ENCODE data around the gene DOCK4.

DOCK4 gene

GRCh38 chr7:111718886-111719285 is 487.3 kb downstream of the DOCK4 start:
- Histone ChIP-seq H3K9me3 (ENCODE audit: insufficient read depth, low read length) (peaks cover 5% of the 10 kb centered on the region; the same call in 1 of the 2 replicates), H3K9ac (ENCODE audit: low read length) (no peak overlapping the region), H3K4me2 (ENCODE audit: low read depth, low read length, poor library complexity, severe bottlenecking) (no peak overlapping the region), H3K27ac (ENCODE audit: low read depth, low read length) (no peak overlapping the region), H4K20me1 (ENCODE audit: low read depth, low read length) (no peaks in the 10 kb centered on the region), H3K79me2 (ENCODE audit: insufficient read depth, low read length) (no peaks in the 10 kb centered on the region), H3K36me3 (ENCODE audit: low read length) (no peaks in the 10 kb centered on the region), H3K4me3 (ENCODE audit: insufficient read depth, low read length, poor library complexity, severe bottlenecking) (no peak overlapping the region), H2AFZ (ENCODE audit: low read depth, low read length, severe bottlenecking) (no peak overlapping the region), H3K9me2 (replicated peaks; ENCODE audit: insufficient read depth, low read length) (no peaks in the 10 kb centered on the region), H3F3A (ENCODE audit: insufficient read depth) (no peaks in the 10 kb centered on the region), H3K27me3 (ENCODE audit: low read length) (no peaks in the 10 kb centered on the region)
- TF ChIP-seq CTCF (IDR thresholded peaks at IDR 0.05; ENCODE audit: insufficient read depth, low read length, poor library complexity, severe bottlenecking), result no peak
- no peak for TF ChIP-seq EZH2phosphoT487 (conservative IDR thresholded peaks at IDR 0.05; ENCODE audit: low read length)

GRCh38 chr7:111711426-111712065 is 494.7 kb downstream of the DOCK4 start:
- no peaks in the 10 kb centered on the region for H3K27me3 ChIP-seq (ENCODE audit: low read length)
- no peak overlapping the region for H3K4me3 ChIP-seq (ENCODE audit: insufficient read depth, low read length, poor library complexity, severe bottlenecking)
- no peaks in the 10 kb centered on the region for H3K9me2 ChIP-seq (replicated peaks; ENCODE audit: insufficient read depth, low read length)
- no peaks in the 10 kb centered on the region for H3K36me3 ChIP-seq (ENCODE audit: low read length)
- no peaks in the 10 kb centered on the region for H3F3A ChIP-seq (ENCODE audit: insufficient read depth)
- H3K9ac ChIP-seq (ENCODE audit: low read length), result no peak overlapping the region
- no peak for TF ChIP-seq CTCF (IDR thresholded peaks at IDR 0.05; ENCODE audit: insufficient read depth, low read length, poor library complexity, severe bottlenecking)
- no peak overlapping the region for H2AFZ ChIP-seq (ENCODE audit: low read depth, low read length, severe bottlenecking)
- no peaks in the 10 kb centered on the region for H3K9me3 ChIP-seq (ENCODE audit: insufficient read depth, low read length)
- no peaks in the 10 kb centered on the region for H3K79me2 ChIP-seq (ENCODE audit: insufficient read depth, low read length)
- H4K20me1 ChIP-seq (ENCODE audit: low read depth, low read length), result no peaks in the 10 kb centered on the region
- no peak overlapping the region for H3K4me2 ChIP-seq (ENCODE audit: low read depth, low read length, poor library complexity, severe bottlenecking)
- no peak overlapping the region for H3K27ac ChIP-seq (ENCODE audit: low read depth, low read length)

- Histone ChIP-seq H3K4me3 (ENCODE audit: insufficient read depth, low read length, poor library complexity, severe bottlenecking) (no peak overlapping the region), H2AFZ (ENCODE audit: low read depth, low read length, severe bottlenecking) (no peak overlapping the region), H3K4me2 (ENCODE audit: low read depth, low read length, poor library complexity, severe bottlenecking) (no peak overlapping the region), H3K27me3 (ENCODE audit: low read length) (no peaks in the 10 kb centered on the region), H3K79me2 (ENCODE audit: insufficient read depth, low read length) (no peaks in the 10 kb centered on the region), H3K36me3 (ENCODE audit: low read length) (no peaks in the 10 kb centered on the region), H3K27ac (ENCODE audit: low read depth, low read length) (no peak overlapping the region), H3K9me2 (replicated peaks; ENCODE audit: insufficient read depth, low read length) (no peaks in the 10 kb centered on the region), H3K9me3 (ENCODE audit: insufficient read depth, low read length) (no peaks in the 10 kb centered on the region), H4K20me1 (ENCODE audit: low read depth, low read length) (no peaks in the 10 kb centered on the region), H3K9ac (ENCODE audit: low read length) (no peak overlapping the region), H3F3A (ENCODE audit: insufficient read depth) (no peaks in the 10 kb centered on the region)
- TF ChIP-seq EZH2phosphoT487 (conservative IDR thresholded peaks at IDR 0.05; ENCODE audit: low read length), result no peak
- TF ChIP-seq CTCF (IDR thresholded peaks at IDR 0.05; ENCODE audit: insufficient read depth, low read length, poor library complexity, severe bottlenecking), result no peak
Observed at GRCh38 chr7:111710839-111711380, 495.3 kb downstream of the DOCK4 start.
